Loucy (cell line): Measurements from ENCODE around the gene ACLY.

Experiments used
- H2AFZ ChIP-seq: fragments of 200-600 bp; sonication (generic); 2 replicates; pipeline ENCODE4 v1.6.0; 2016; ENCODE audit warnings: antibody characterized with exemption, mild to moderate bottlenecking, low read length, moderate library complexity
- H3F3A ChIP-seq: fragments of 200-600 bp; 2 replicates; pipeline ENCODE4 v1.6.0; 2016; ENCODE audit warnings: antibody characterized with exemption, low read depth, mild to moderate bottlenecking
- H3K27me3 ChIP-seq: fragments of 200-600 bp; sonication (generic); 2 replicates; pipeline ENCODE4 v1.6.1; 2014; ENCODE audit warnings: low read length, mild to moderate bottlenecking; ENCODE audit not compliant: insufficient read depth, poor library complexity, severe bottlenecking
- H3K36me3 ChIP-seq: fragments of 200-600 bp; sonication (generic); 2 replicates; pipeline ENCODE4 v1.6.1; 2016; ENCODE audit warnings: low read length; ENCODE audit not compliant: insufficient read depth
- H3K4me1 ChIP-seq: fragments of 200-600 bp; sonication (generic); 2 replicates; pipeline ENCODE4 v1.5.1; 2014; ENCODE audit warnings: low read length, mild to moderate bottlenecking; ENCODE audit not compliant: insufficient read depth, poor library complexity, severe bottlenecking
- H3K4me2 ChIP-seq: fragments of 200-600 bp; sonication (generic); 2 replicates; pipeline ENCODE4 v1.6.0; 2014; ENCODE audit warnings: antibody characterized with exemption, low read length, low read depth, mild to moderate bottlenecking; ENCODE audit not compliant: poor library complexity, severe bottlenecking
- H3K4me3 ChIP-seq: fragments of 200-600 bp; sonication (generic); 2 replicates; pipeline ENCODE4 v1.5.1; 2014; ENCODE audit warnings: low read length, mild to moderate bottlenecking, mixed read lengths; ENCODE audit not compliant: poor library complexity, severe bottlenecking
- H3K79me2 ChIP-seq: fragments of 200-600 bp; sonication (generic); 2 replicates; pipeline ENCODE4 v1.6.1; 2014; ENCODE audit warnings: low read length; ENCODE audit not compliant: insufficient read depth
- H3K9ac ChIP-seq: fragments of 200-600 bp; sonication (generic); 2 replicates; pipeline ENCODE4 v1.6.0; 2014; ENCODE audit warnings: mild to moderate bottlenecking, low read depth, low read length, moderate library complexity; ENCODE audit not compliant: poor library complexity, severe bottlenecking
- H3K9me2 ChIP-seq: fragments of 200-600 bp; sonication (generic); replicated peaks from 2 replicates; pipeline ENCODE4 v1.6.1; 2016; ENCODE audit warnings: low read depth, low read length, mixed read lengths
- H3K9me3 ChIP-seq: fragments of 200-600 bp; sonication (generic); 2 replicates; pipeline ENCODE4 v1.6.1; 2014; ENCODE audit warnings: mild to moderate bottlenecking, antibody characterized with exemption, low read length, low read depth; ENCODE audit not compliant: insufficient read depth
- H4K20me1 ChIP-seq: fragments of 200-600 bp; sonication (generic); 2 replicates; pipeline ENCODE4 v1.6.0; 2014; ENCODE audit warnings: antibody characterized with exemption, low read length, mild to moderate bottlenecking; ENCODE audit not compliant: insufficient read depth, poor library complexity, severe bottlenecking
- CTCF ChIP-seq: fragments of 200-600 bp; sonication (generic); conservative IDR thresholded peaks from 2 replicates; pipeline ENCODE4 v1.5.1; 2014; ENCODE audit warnings: mild to moderate bottlenecking, antibody characterized with exemption, low read length
- EZH2phosphoT487 ChIP-seq: fragments of 200-600 bp; IDR thresholded peaks from 2 replicates; pipeline ENCODE4 v1.6.1; 2018; ENCODE audit warnings: antibody characterized with exemption, mild to moderate bottlenecking, moderate library complexity, borderline replicate concordance

The ACLY gene

GRCh38 chr17:41948762-41949460 lies 30.2 kb upstream of the ACLY start:
- H3K9me3 ChIP-seq: no peaks in the 10 kb centered on the region
- H4K20me1 ChIP-seq: no peaks in the 10 kb centered on the region
- H3K4me2 ChIP-seq: no peak overlapping the region
- H3K79me2 ChIP-seq: no peaks in the 10 kb centered on the region
- no peaks in the 10 kb centered on the region for H3K36me3 ChIP-seq
- no peak for TF ChIP-seq EZH2phosphoT487
- no peak for TF ChIP-seq CTCF
- H3K4me3 ChIP-seq: no peak overlapping the region
- no peak overlapping the region for H2AFZ ChIP-seq
- H3F3A ChIP-seq: no peaks in the 10 kb centered on the region
- H3K27me3 ChIP-seq: no peaks in the 10 kb centered on the region
- no peak overlapping the region for H3K9ac ChIP-seq
- H3K4me1 ChIP-seq: peaks cover 6% of the 10 kb centered on the region
- H3K9me2 ChIP-seq: no peaks in the 10 kb centered on the region

DNA sequence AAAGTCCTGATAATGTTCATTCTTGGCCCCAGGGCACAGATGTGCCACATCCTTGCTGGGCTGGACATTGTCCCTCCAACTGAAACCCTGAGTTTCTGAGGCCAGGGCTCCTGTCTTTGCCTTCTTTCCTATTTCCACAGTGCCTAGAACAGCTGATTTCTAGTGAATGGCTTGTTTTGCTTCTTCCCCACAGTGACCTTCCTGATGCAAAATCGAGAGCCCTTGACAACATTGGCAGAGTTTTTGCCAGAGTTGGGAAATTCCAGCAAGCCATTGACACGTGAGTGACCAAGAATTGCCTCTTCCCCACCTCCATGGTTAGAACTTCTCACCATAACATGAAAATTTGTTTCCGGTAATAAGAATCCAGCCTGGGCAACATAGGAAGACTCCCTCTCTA lies 26.2 kb upstream of the ACLY start:
- no peak for TF ChIP-seq EZH2phosphoT487
- TF ChIP-seq CTCF: no peak
- Histone ChIP-seq H3K4me2 (no peak overlapping the region), H4K20me1 (no peaks in the 10 kb centered on the region), H3K27me3 (no peaks in the 10 kb centered on the region), H3K9me2 (no peaks in the 10 kb centered on the region), H3K36me3 (no peaks in the 10 kb centered on the region), H3K9ac (no peak overlapping the region), H3K4me3 (no peak overlapping the region), H3F3A (no peaks in the 10 kb centered on the region), H3K4me1 (peaks cover 6% of the 10 kb centered on the region), H2AFZ (0 out of 2 replicates have a peak overlapping the region, but pooled peaks have one; percentile 26), H3K79me2 (no peaks in the 10 kb centered on the region), H3K9me3 (no peaks in the 10 kb centered on the region)

GRCh38 chr17:41943492-41943891 lies 24.7 kb upstream of the ACLY start:
- TF ChIP-seq CTCF (no peak), EZH2phosphoT487 (no peak)
- H3K9ac ChIP-seq: no peak overlapping the region
- no peak overlapping the region for H2AFZ ChIP-seq
- H3K36me3 ChIP-seq: no peaks in the 10 kb centered on the region
- no peaks in the 10 kb centered on the region for H3K79me2 ChIP-seq
- H3K27me3 ChIP-seq: no peaks in the 10 kb centered on the region
- H4K20me1 ChIP-seq: no peaks in the 10 kb centered on the region
- H3K4me2 ChIP-seq: no peak overlapping the region
- no peaks in the 10 kb centered on the region for H3K9me3 ChIP-seq
- no peak overlapping the region for H3K4me3 ChIP-seq
- no peaks in the 10 kb centered on the region for H3F3A ChIP-seq
- no peaks in the 10 kb centered on the region for H3K9me2 ChIP-seq
- H3K4me1 ChIP-seq: peaks cover 6% of the 10 kb centered on the region
